ENCODE measurements around the gene AHNAK. TPM values are rescaled to one million over a fixed set of nuclear protein-coding genes. Genes with fewer than 3 reads are reported as not detected.

Gene AHNAK
- total and polyA plus RNA-seq, 2 of the 8 experiments (the other 6 are each of a cell fraction or from before 2014, with no cell fraction given): 2.0 to 5.8 TPM

DNA sequence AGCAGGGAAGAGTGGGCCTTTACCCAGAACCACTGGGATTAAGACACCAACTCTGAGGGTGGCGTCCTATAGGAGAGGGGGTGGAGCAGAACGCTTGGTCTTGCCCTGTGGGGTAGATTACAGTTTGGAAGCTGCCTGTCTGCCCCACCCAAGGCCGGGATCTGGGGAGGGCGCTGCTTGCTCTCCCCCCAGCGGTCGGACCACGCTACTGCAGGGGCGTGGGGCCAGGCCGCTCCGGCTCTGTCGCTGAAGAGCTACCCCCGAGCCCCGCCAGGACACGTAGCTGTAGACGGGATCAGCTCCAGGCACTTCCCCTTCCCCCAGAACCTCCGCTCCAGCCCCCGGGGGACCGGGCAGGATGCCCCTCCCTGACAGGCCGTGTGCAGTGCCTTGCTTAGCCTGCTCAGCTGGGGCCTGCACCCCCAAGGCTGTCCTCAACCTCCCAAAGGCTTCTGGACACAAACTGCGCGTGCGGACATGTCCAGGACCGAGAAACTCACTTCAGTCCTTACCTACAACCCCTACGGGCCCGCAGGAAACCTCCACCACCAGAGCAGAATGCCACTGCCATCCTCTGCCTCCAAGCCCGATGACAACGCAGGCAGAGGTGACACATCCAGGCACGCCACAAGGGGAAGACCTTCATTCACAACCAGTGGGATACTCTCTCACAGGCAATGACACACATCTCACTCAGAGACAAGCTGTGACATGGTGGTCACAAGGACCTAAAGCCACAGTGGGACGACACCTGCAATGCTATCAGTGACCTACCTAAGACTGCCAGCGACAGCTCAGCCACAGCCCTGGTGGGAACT is 3.6 kb downstream of the AHNAK start (continued):
- TF ChIP-seq ATF3 (IDR thresholded peaks at IDR 0.05; ENCODE audit: insufficient read depth, low read depth, low read length): no peak
- TF ChIP-seq, protein P1, sequence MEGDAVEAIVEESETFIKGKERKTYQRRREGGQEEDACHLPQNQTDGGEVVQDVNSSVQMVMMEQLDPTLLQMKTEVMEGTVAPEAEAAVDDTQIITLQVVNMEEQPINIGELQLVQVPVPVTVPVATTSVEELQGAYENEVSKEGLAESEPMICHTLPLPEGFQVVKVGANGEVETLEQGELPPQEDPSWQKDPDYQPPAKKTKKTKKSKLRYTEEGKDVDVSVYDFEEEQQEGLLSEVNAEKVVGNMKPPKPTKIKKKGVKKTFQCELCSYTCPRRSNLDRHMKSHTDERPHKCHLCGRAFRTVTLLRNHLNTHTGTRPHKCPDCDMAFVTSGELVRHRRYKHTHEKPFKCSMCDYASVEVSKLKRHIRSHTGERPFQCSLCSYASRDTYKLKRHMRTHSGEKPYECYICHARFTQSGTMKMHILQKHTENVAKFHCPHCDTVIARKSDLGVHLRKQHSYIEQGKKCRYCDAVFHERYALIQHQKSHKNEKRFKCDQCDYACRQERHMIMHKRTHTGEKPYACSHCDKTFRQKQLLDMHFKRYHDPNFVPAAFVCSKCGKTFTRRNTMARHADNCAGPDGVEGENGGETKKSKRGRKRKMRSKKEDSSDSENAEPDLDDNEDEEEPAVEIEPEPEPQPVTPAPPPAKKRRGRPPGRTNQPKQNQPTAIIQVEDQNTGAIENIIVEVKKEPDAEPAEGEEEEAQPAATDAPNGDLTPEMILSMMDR (IDR thresholded peaks at IDR 0.05; ENCODE audit: control extremely low read depth in 1 of 3, insufficient read depth in 1 of 3, low read depth in 1 of 3, low read length in 3 of 3): peak in 2 of 3 experiments; percentile 96 to 97; a peak in 3 of 4 replicates
- TF ChIP-seq BACH1 (IDR thresholded peaks at IDR 0.05; ENCODE audit: low read length): peak; percentile 40
